OCI-LY1 (cell line): ENCODE data around the gene ZNF672.

Experiments
- H2AFZ ChIP-seq: fragments of 200-600 bp; sonication (generic), shearing (Covaris generic); 2 replicates; pipeline ENCODE4 v1.6.0; 2014; ENCODE audit warnings: antibody characterized with exemption, mild to moderate bottlenecking, low read length
- H3F3A ChIP-seq: fragments of 200-600 bp; sonication (generic), shearing (Covaris generic); 2 replicates; pipeline ENCODE4 v1.6.0; 2014; ENCODE audit warnings: mild to moderate bottlenecking, antibody characterized with exemption, low read length, moderate library complexity; ENCODE audit not compliant: insufficient read depth
- H3K27ac ChIP-seq: fragments of 200-600 bp; sonication (generic); 2 replicates; pipeline ENCODE4 v1.5.1; 2014; ENCODE audit warnings: low read length, mixed run types, mild to moderate bottlenecking, low read depth; ENCODE audit not compliant: poor library complexity, severe bottlenecking
- H3K27me3 ChIP-seq: fragments of 200-600 bp; sonication (generic); 2 replicates; pipeline ENCODE4 v1.6.0; 2014; ENCODE audit warnings: antibody characterized with exemption, mild to moderate bottlenecking, low read length, moderate library complexity; ENCODE audit not compliant: insufficient read depth
- H3K36me3 ChIP-seq: fragments of 200-600 bp; sonication (generic); 2 replicates; pipeline ENCODE4 v1.6.1; 2014; ENCODE audit warnings: mild to moderate bottlenecking, antibody characterized with exemption, low read length, moderate library complexity, mixed read lengths; ENCODE audit not compliant: insufficient read depth
- H3K4me1 ChIP-seq: fragments of 200-600 bp; sonication (generic); 2 replicates; pipeline ENCODE4 v1.5.1; 2014; ENCODE audit warnings: mild to moderate bottlenecking, low read length, moderate library complexity; ENCODE audit not compliant: insufficient read depth, severe bottlenecking
- H3K4me2 ChIP-seq: fragments of 200-600 bp; sonication (generic), shearing (Covaris generic); 2 replicates; pipeline ENCODE4 v1.6.1; 2014; ENCODE audit warnings: low read length
- H3K4me3 ChIP-seq: fragments of 200-600 bp; sonication (generic); 2 replicates; pipeline ENCODE4 v1.5.1; 2014; ENCODE audit warnings: low read length, low read depth, mild to moderate bottlenecking, mixed read lengths; ENCODE audit not compliant: poor library complexity, severe bottlenecking
- H3K79me2 ChIP-seq: fragments of 200-600 bp; shearing (Covaris generic); 2 replicates; pipeline ENCODE4 v1.6.1; 2016; ENCODE audit warnings: mixed run types, low read length, mixed read lengths; ENCODE audit not compliant: insufficient read depth
- H3K9ac ChIP-seq: fragments of 200-600 bp; sonication (generic), shearing (Covaris generic); 2 replicates; pipeline ENCODE4 v1.6.1; 2014; ENCODE audit warnings: mild to moderate bottlenecking, low read length, mixed read lengths
- H3K9me2 ChIP-seq: fragments of 200-600 bp; sonication (generic), shearing (Covaris generic); 2 replicates; pipeline ENCODE4 v1.6.1; 2014; ENCODE audit warnings: low read depth, mild to moderate bottlenecking, low read length, mixed read lengths
- H3K9me3 ChIP-seq: fragments of 200-600 bp; shearing (Covaris generic); 2 replicates; pipeline ENCODE4 v1.6.1; 2014; ENCODE audit warnings: low read length, mixed read lengths
- H4K20me1 ChIP-seq: fragments of 200-600 bp; sonication (generic), shearing (Covaris generic); 2 replicates; pipeline ENCODE4 v1.6.0; 2016; ENCODE audit warnings: mild to moderate bottlenecking, low read length; ENCODE audit not compliant: insufficient read depth
- EZH2 ChIP-seq: fragments of 200-600 bp; sonication (generic), shearing (Covaris generic); IDR thresholded peaks from 2 replicates; pipeline ENCODE4 v1.8.0; 2017; ENCODE audit warnings: borderline replicate concordance, mixed run types, mild to moderate bottlenecking, antibody characterized with exemption, low read length, moderate library complexity, mixed read lengths
- TF ChIP-seq, protein P1 (sequence below): fragments of 200-600 bp; sonication (generic), shearing (Covaris generic); IDR thresholded peaks from 2 replicates; pipeline ENCODE4 v1.5.1; 2017; ENCODE audit warnings: mild to moderate bottlenecking, antibody characterized with exemption, low read length, moderate library complexity, mixed read lengths

Gene ZNF672

DNA sequence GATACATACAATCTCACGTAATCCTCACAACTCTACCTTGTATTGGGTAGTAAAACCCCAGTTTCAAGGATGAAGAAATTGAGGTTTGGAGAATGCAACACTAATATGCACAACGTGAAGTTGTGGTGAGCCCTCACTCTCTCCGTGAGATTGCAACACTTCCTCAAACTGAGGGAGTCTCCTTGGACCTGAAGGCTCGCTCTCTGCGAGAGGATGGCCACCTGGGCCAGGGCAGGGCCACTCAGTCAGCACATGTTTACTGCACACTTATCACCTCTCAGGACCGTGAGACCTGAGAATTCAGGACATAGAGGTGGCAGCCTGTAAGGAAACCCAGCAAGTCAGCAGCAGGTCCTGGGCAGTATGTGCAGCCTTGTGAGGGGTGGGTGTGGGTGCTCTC, 21.0 kb upstream of the ZNF672 start:
- no peaks in the 10 kb centered on the region for H4K20me1 ChIP-seq
- H3K9me2 ChIP-seq: no peaks in the 10 kb centered on the region
- no peak overlapping the region for H3K4me3 ChIP-seq
- no peaks in the 10 kb centered on the region for H3F3A ChIP-seq
- H3K36me3 ChIP-seq: peaks cover 55% of the 10 kb centered on the region
- H3K79me2 ChIP-seq: no peaks in the 10 kb centered on the region
- H3K27ac ChIP-seq: no peak overlapping the region
- peaks cover 10% of the 10 kb centered on the region for H3K4me1 ChIP-seq
- H3K9ac ChIP-seq: no peak overlapping the region
- H3K9me3 ChIP-seq: no peaks in the 10 kb centered on the region
- H3K4me2 ChIP-seq: no peak overlapping the region
- no peaks in the 10 kb centered on the region for H3K27me3 ChIP-seq
- no peak overlapping the region for H2AFZ ChIP-seq
- TF ChIP-seq EZH2: no peak
- TF ChIP-seq, protein P1, sequence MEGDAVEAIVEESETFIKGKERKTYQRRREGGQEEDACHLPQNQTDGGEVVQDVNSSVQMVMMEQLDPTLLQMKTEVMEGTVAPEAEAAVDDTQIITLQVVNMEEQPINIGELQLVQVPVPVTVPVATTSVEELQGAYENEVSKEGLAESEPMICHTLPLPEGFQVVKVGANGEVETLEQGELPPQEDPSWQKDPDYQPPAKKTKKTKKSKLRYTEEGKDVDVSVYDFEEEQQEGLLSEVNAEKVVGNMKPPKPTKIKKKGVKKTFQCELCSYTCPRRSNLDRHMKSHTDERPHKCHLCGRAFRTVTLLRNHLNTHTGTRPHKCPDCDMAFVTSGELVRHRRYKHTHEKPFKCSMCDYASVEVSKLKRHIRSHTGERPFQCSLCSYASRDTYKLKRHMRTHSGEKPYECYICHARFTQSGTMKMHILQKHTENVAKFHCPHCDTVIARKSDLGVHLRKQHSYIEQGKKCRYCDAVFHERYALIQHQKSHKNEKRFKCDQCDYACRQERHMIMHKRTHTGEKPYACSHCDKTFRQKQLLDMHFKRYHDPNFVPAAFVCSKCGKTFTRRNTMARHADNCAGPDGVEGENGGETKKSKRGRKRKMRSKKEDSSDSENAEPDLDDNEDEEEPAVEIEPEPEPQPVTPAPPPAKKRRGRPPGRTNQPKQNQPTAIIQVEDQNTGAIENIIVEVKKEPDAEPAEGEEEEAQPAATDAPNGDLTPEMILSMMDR: no peak

DNA sequence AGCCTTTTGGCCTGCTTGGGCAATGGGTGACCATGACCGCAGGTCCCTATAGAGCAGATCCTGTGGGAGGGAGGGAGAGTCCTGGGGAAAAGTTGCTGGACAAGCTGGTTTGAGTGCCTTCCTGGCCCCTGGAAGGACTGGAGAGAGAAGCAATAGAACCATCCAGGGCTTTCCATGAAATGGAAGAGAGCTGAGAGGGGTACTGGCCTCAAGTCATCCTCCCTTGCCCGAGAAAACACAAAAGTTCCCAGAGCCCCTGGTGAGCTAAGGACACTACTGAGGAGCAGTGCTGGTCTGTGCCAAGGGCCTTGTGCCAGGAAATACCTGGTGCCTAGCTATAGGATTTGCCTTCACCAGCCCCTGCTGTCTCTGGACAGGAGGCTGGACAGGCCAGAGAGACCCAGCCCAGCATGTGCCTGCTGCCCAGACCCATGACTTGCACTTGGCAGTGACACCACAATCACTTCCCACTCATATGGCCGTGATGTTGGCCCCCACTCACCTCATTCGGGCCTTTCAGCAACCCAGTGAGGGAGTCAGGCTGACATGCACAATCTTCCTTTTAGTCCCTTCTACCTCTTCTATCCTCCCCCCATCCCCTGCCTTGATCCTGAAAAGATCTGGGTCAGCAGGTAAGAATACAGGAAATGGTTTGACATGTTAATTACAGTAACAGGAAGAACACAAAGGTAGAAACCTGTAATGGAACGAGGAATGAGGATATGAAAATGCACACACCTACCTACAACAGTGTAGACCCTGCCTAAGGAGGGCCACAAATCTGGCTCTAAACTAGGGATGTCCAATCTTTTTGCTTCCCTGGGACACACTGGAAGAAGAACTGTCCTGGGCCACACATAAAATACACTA, 19.3 kb upstream of the ZNF672 start:
- H3K79me2 ChIP-seq: no peaks in the 10 kb centered on the region
- H3K4me3 ChIP-seq: no peak overlapping the region
- no peak overlapping the region for H3K4me2 ChIP-seq
- no peaks in the 10 kb centered on the region for H4K20me1 ChIP-seq
- no peak overlapping the region for H3K9ac ChIP-seq
- peaks cover 57% of the 10 kb centered on the region for H3K36me3 ChIP-seq
- H3K27ac ChIP-seq: no peak overlapping the region
- no peaks in the 10 kb centered on the region for H3K27me3 ChIP-seq
- H3K9me2 ChIP-seq: no peaks in the 10 kb centered on the region
- H3F3A ChIP-seq: no peaks in the 10 kb centered on the region
- no peak for TF ChIP-seq EZH2
- TF ChIP-seq, protein P1: no peak
- no peaks in the 10 kb centered on the region for H3K9me3 ChIP-seq
- H2AFZ ChIP-seq: no peak overlapping the region
- H3K4me1 ChIP-seq: peaks cover 26% of the 10 kb centered on the region

DNA sequence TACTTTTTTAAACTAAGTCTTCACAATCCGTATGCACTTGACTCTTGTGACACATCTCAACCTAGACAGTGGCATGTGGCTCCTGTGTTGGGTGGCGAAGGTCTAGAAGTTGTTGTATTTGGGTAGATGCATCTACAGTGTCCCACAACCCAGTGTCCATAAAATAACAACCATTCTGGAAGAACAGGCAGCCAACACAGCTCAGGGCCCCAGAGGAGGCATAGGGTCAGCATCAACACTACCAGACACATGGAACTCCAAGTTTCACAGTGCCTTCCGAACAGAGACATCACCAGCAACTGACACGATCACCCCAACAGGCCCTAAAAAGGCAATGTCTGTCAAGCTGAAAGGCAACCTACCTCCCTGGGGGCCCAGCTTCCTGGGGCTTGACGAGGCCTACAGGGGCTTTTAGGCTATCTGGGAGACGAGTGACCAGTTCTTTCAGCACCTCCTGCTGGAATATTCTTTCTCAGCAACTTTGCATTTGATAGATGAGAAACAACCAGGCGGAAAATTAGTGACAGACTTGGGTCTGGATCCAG, 17.9 kb upstream of the ZNF672 start:
- Histone ChIP-seq H4K20me1 (no peaks in the 10 kb centered on the region), H3K4me1 (peaks cover 40% of the 10 kb centered on the region)

More for the DNA sequence above, 17.9 kb upstream of the ZNF672 start:
- no peaks in the 10 kb centered on the region for H3K9me3 ChIP-seq
- no peaks in the 10 kb centered on the region for H3F3A ChIP-seq
- H3K4me3 ChIP-seq: no peak overlapping the region
- no peak overlapping the region for H3K9ac ChIP-seq
- H2AFZ ChIP-seq: no peak overlapping the region
- peaks cover 46% of the 10 kb centered on the region for H3K36me3 ChIP-seq
- no peaks in the 10 kb centered on the region for H3K79me2 ChIP-seq
- no peaks in the 10 kb centered on the region for H3K27me3 ChIP-seq
- H3K27ac ChIP-seq: no peak overlapping the region
- no peak overlapping the region for H3K4me2 ChIP-seq
- no peak for TF ChIP-seq EZH2
- TF ChIP-seq, protein P1: no peak
- no peaks in the 10 kb centered on the region for H3K9me2 ChIP-seq
